ENCODE data around the gene NAV2. TPM values are rescaled to one million over a fixed set of nuclear protein-coding genes. Genes with fewer than 3 reads are reported as not detected.

Gene NAV2
- total RNA-seq, 3 donors from 2014 or later: 21.9 to 65.9 (median 30.9) TPM

- TF ChIP-seq CTCF (IDR thresholded peaks at IDR 0.05): no peak
- ATAC-seq (peak; percentile 62), DNase-seq (peak in 2 of 3 donors; percentile 5 to 25)
- H3K4me3 ChIP-seq: no peak overlapping the region
- no peaks in the 10 kb centered on the region for H3K4me1 ChIP-seq (ENCODE audit: low read depth)
- H3K36me3 ChIP-seq (ENCODE audit: low read depth): no peaks in the 10 kb centered on the region
- H3K9me3 ChIP-seq: no peaks in the 10 kb centered on the region
- intact Hi-C loops (cut with DNase I, micrococcal nuclease): no loop called here
Observed at GRCh38 chr11:20026629-20027555, 314.3 kb downstream of the NAV2 start.

- Histone ChIP-seq H3K36me3 (ENCODE audit: low read depth) (no peaks in the 10 kb centered on the region), H3K4me3 (no peak overlapping the region), H3K9me3 (no peaks in the 10 kb centered on the region), H3K4me1 (ENCODE audit: low read depth) (no peaks in the 10 kb centered on the region)
- DNase-seq (no peak), ATAC-seq (peak; percentile 44)
- no peak for TF ChIP-seq CTCF (IDR thresholded peaks at IDR 0.05)
- intact Hi-C loops (cut with DNase I, micrococcal nuclease): no loop called here
Observed at GRCh38 chr11:20027556-20028013, 314.9 kb downstream of the NAV2 start.

- Histone ChIP-seq H3K4me3 (no peak overlapping the region), H3K9me3 (no peaks in the 10 kb centered on the region), H3K4me1 (ENCODE audit: low read depth) (no peaks in the 10 kb centered on the region), H3K36me3 (ENCODE audit: low read depth) (no peaks in the 10 kb centered on the region)
- no peak for TF ChIP-seq CTCF (IDR thresholded peaks at IDR 0.05)
- intact Hi-C loops (cut with DNase I, micrococcal nuclease): no loop called here
- no peak for DNase-seq
- ATAC-seq: no peak
Observed at GRCh38 chr11:20029193-20029592, 316.6 kb downstream of the NAV2 start.

- intact Hi-C loops (cut with DNase I, micrococcal nuclease): no loop called here
- DNase-seq (no peak), ATAC-seq (no peak)
- Histone ChIP-seq H3K4me3 (no peak overlapping the region), H3K9me3 (no peaks in the 10 kb centered on the region), H3K36me3 (ENCODE audit: low read depth) (no peaks in the 10 kb centered on the region), H3K4me1 (ENCODE audit: low read depth) (no peaks in the 10 kb centered on the region)
- TF ChIP-seq CTCF (IDR thresholded peaks at IDR 0.05): no peak
Observed at GRCh38 chr11:20030472-20030871, 317.8 kb downstream of the NAV2 start.

- intact Hi-C loops (cut with DNase I, micrococcal nuclease): no loop called here
- no peaks in the 10 kb centered on the region for H3K9me3 ChIP-seq
- no peaks in the 10 kb centered on the region for H3K4me1 ChIP-seq (ENCODE audit: low read depth)
- DNase-seq: no peak
- no peak for ATAC-seq
- no peaks in the 10 kb centered on the region for H3K36me3 ChIP-seq (ENCODE audit: low read depth)
- no peak overlapping the region for H3K4me3 ChIP-seq
- TF ChIP-seq CTCF (IDR thresholded peaks at IDR 0.05): no peak
Observed at GRCh38 chr11:20031155-20032001, 318.7 kb downstream of the NAV2 start.

All from mucosa of descending colon (tissue), 3 donors.